ENCODE measurements around the gene MATR3.

Gene MATR3

DNA sequence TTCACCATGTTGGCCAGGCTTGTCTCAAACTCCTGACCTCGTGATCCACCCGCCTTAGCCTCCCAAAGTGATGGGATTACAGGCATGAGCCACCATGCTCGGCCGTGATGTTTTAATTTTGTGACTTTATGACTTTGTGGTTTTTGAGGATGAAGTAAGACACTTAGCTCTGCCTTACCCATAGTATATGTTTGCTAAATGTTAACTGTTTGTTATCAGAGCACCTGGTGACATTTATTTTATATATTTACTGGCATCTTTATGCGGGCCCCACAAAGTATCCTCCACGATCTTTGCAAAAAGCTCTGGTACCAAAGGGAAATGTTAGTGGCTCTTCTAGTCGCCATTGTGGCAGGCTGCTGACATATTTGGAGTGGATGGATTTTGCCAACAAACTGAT lies 82.8 kb downstream of the MATR3 start:
- no peak for DNase-seq
- intact Hi-C loops (cut with DNase I), result no loop called here

GRCh38 chr5:139377226-139377625 lies 83.7 kb downstream of the MATR3 start:
- DNase-seq, result peak in 1 of 42 donors; percentile 4
- intact Hi-C loops (cut with DNase I), result no loop called here

- peak in 1 of 42 donors; percentile 34 for DNase-seq
- intact Hi-C loops (cut with DNase I), result no loop called here
Observed at GRCh38 chr5:139378101-139378825, 84.7 kb downstream of the MATR3 start.

- DNase-seq, result no peak
- intact Hi-C loops (cut with DNase I), result no loop called here
Observed at GRCh38 chr5:139378941-139379361, 85.4 kb downstream of the MATR3 start.

DNA sequence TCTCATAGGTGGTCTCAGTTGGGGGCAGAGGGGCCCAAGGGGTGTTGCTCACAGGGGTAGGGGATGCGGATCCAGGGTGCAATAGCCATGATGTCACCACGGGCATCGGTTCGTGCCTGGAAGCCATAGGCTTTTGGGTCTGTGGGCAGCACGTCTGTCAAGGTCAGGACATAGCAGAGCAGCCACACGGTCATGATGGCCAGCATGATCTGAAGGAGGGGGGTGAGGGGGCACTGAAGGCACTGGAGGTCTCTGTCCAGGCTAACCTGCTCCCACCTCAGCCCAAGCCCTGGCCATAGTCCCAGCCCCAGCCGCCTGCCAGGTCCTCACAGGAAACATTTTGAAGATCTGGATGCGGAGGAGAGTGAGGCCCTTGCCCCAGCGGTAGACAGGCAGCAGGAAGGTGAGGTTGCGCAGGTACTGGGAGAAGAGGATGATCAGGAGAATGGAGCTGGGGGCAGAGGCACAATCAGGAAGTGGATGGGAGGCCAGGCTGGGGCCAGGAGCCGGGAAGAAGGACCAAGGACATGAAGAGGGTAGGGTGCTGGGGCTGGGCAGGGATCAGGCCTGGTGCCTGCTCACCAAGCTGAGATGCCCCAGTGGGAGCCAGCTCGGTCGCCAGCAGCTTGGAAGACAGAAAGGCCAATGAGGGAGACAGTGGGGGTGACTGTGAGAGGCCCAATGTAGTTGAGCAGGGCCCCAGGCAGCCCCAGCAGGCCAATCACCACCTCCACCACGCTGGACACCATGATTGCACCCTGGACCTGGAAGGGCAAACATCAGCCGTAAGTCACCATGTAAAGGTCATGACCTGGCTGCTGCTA lies 86.3 kb downstream of the MATR3 start:
- intact Hi-C loops (cut with DNase I), result no loop called here
- DNase-seq, result no peak
